ENCODE data around the gene PANX2.

The PANX2 gene

DNA sequence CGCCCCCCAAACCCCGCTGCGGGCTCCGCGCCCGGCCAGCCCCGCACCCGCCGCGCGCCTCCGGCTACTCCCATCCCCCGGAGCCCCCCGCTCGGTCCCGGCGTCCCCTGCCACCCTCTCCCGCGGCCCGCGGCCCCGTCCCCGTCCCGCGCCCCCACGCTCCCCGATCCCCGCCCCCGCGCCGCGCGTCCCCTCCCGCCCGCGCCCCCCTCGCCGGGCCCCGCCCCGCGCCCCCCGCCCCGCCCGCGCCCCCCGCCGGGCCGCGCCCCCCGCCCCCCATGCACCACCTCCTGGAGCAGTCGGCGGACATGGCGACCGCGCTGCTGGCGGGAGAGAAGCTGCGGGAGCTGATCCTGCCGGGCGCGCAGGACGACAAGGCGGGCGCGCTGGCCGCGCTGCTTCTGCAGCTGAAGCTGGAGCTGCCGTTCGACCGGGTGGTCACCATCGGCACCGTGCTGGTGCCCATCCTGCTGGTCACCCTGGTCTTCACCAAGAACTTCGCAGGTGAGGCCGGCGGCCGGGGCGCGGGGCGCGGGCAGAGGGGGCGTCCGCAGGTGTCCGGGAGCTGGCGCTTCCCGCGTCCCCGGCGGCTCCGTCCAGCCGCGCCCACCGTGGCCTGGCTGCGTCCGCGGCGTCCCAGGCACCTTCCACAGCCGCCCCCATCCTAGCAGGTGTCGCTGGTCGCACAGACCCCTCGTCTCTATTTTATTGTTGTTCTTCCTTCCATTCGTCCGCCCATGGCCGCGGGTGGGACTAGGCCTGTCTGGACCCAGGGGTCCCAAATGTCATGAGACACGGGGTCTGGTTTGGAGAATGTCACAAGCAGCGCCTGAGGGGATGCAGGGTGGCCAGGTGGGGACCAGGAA lies at the start of gene PANX2:
Gene PANX2, plus strand, starts transcription at position 279 of the 866 bp plus-strand sequence. Its CDS starts 0 bp downstream, at position 279.
- Histone ChIP-seq H3K4me1 (ENCODE audit: low read length) (no peaks in the 10 kb centered on the region), H3K79me2 (ENCODE audit: low read length) (no peaks in the 10 kb centered on the region), H3K9me2 (replicated peaks; ENCODE audit: insufficient read depth, low read length) (no peaks in the 10 kb centered on the region), H2AFZ (ENCODE audit: low read length) (no peak within 1 kb of the TSS), H3K4me3 (ENCODE audit: low read length) (no peak within 1 kb of the TSS), H3K27ac (ENCODE audit: low read length) (no peak within 1 kb of the TSS), H3K36me3 (replicated peaks; ENCODE audit: insufficient read depth, low read length) (no peaks in the 10 kb centered on the region), H4K20me1 (ENCODE audit: insufficient read depth, low read length) (no peaks in the 10 kb centered on the region), H3K4me2 (ENCODE audit: low read depth, low read length) (no peak within 1 kb of the TSS), H3K9me3 (replicated peaks; ENCODE audit: insufficient read depth, low read length) (no peaks in the 10 kb centered on the region), H3K9ac (ENCODE audit: low read length) (no peak within 1 kb of the TSS), H3K27me3 (replicated peaks; ENCODE audit: insufficient read depth, low read length) (peaks cover 14% of the 10 kb centered on the region), H3F3A (ENCODE audit: insufficient read depth, low read length) (no peaks in the 10 kb centered on the region)
- TF ChIP-seq EZH2phosphoT487 (IDR thresholded peaks at IDR 0.05; ENCODE audit: low read length) (no peak), EZH2 (optimal IDR thresholded peaks at IDR 0.05; ENCODE audit: low read depth, low read length) (no peak)
- TF ChIP-seq, protein P1, sequence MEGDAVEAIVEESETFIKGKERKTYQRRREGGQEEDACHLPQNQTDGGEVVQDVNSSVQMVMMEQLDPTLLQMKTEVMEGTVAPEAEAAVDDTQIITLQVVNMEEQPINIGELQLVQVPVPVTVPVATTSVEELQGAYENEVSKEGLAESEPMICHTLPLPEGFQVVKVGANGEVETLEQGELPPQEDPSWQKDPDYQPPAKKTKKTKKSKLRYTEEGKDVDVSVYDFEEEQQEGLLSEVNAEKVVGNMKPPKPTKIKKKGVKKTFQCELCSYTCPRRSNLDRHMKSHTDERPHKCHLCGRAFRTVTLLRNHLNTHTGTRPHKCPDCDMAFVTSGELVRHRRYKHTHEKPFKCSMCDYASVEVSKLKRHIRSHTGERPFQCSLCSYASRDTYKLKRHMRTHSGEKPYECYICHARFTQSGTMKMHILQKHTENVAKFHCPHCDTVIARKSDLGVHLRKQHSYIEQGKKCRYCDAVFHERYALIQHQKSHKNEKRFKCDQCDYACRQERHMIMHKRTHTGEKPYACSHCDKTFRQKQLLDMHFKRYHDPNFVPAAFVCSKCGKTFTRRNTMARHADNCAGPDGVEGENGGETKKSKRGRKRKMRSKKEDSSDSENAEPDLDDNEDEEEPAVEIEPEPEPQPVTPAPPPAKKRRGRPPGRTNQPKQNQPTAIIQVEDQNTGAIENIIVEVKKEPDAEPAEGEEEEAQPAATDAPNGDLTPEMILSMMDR (IDR thresholded peaks at IDR 0.05; ENCODE audit: low read length) = no peak
- no peak for DNase-seq

DNA sequence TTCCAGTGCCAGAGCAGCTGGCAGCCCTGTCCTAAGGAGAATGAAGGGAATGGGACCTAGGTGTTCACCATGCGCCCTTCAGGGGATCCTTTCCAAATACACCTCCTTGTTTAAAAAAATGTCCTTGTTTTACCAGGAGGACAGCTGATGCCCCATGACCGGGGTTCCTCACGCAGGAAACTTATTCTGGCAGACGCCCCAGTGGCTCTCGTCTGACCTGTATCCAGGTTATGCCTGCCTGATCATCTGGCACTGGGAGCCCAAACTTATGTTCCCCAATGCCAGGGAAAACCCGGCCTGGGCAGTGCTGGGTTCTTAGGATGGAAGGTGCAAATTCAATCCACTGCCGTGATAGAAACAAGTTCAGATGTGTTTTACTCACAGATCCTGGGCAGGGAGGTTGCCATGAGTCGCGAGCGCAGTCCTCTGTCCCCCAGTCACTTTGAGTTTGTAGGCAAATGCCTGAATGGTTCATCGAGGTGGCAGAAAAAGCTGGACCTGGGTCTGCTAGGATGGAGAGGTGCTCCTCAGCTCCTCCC lies 49.3 kb upstream of the PANX2 start:
- TF ChIP-seq EZH2phosphoT487 (IDR thresholded peaks at IDR 0.05; ENCODE audit: low read length) = no peak
- no peak for TF ChIP-seq EZH2 (optimal IDR thresholded peaks at IDR 0.05; ENCODE audit: low read depth, low read length)
- TF ChIP-seq, protein P1 (IDR thresholded peaks at IDR 0.05; ENCODE audit: low read length) = no peak
- Histone ChIP-seq H3K9ac (ENCODE audit: low read length) (no peak overlapping the region), H3F3A (ENCODE audit: insufficient read depth, low read length) (no peaks in the 10 kb centered on the region), H3K9me2 (replicated peaks; ENCODE audit: insufficient read depth, low read length) (no peaks in the 10 kb centered on the region), H3K27me3 (replicated peaks; ENCODE audit: insufficient read depth, low read length) (peaks cover 73% of the 10 kb centered on the region), H3K4me1 (ENCODE audit: low read length) (no peaks in the 10 kb centered on the region), H2AFZ (ENCODE audit: low read length) (no peak overlapping the region), H3K27ac (ENCODE audit: low read length) (no peak overlapping the region), H3K4me2 (ENCODE audit: low read depth, low read length) (no peak overlapping the region), H3K4me3 (ENCODE audit: low read length) (no peak overlapping the region), H3K79me2 (ENCODE audit: low read length) (no peaks in the 10 kb centered on the region), H4K20me1 (ENCODE audit: insufficient read depth, low read length) (no peaks in the 10 kb centered on the region), H3K36me3 (replicated peaks; ENCODE audit: insufficient read depth, low read length) (no peaks in the 10 kb centered on the region), H3K9me3 (replicated peaks; ENCODE audit: insufficient read depth, low read length) (no peaks in the 10 kb centered on the region)
- no peak for DNase-seq

- Histone ChIP-seq H3K4me2 (ENCODE audit: low read depth, low read length) (no peak overlapping the region), H3K79me2 (ENCODE audit: low read length) (no peaks in the 10 kb centered on the region)
Observed at GRCh38 chr22:50123119-50123518, 47.4 kb upstream of the PANX2 start.

More at GRCh38 chr22:50123119-50123518, 47.4 kb upstream of the PANX2 start:
- no peaks in the 10 kb centered on the region for H4K20me1 ChIP-seq (ENCODE audit: insufficient read depth, low read length)
- TF ChIP-seq, protein P1 (IDR thresholded peaks at IDR 0.05; ENCODE audit: low read length) = no peak
- TF ChIP-seq EZH2 (optimal IDR thresholded peaks at IDR 0.05; ENCODE audit: low read depth, low read length) (no peak), EZH2phosphoT487 (IDR thresholded peaks at IDR 0.05; ENCODE audit: low read length) (no peak)
- no peaks in the 10 kb centered on the region for H3K36me3 ChIP-seq (replicated peaks; ENCODE audit: insufficient read depth, low read length)
- no peaks in the 10 kb centered on the region for H3K4me1 ChIP-seq (ENCODE audit: low read length)
- H3K27me3 ChIP-seq (replicated peaks; ENCODE audit: insufficient read depth, low read length) = peaks cover 80% of the 10 kb centered on the region
- H3K9me3 ChIP-seq (replicated peaks; ENCODE audit: insufficient read depth, low read length) = no peaks in the 10 kb centered on the region
- H3K27ac ChIP-seq (ENCODE audit: low read length) = no peak overlapping the region
- H3F3A ChIP-seq (ENCODE audit: insufficient read depth, low read length) = no peaks in the 10 kb centered on the region
- H3K4me3 ChIP-seq (ENCODE audit: low read length) = no peak overlapping the region
- no peaks in the 10 kb centered on the region for H3K9me2 ChIP-seq (replicated peaks; ENCODE audit: insufficient read depth, low read length)
- H3K9ac ChIP-seq (ENCODE audit: low read length) = no peak overlapping the region
- no peak overlapping the region for H2AFZ ChIP-seq (ENCODE audit: low read length)
- no peak for DNase-seq

All from MM.1S (cell line).